H1 (cell line): Measurements from ENCODE around the gene CARD14. TPM values are rescaled to one million over a fixed set of nuclear protein-coding genes. Genes with fewer than 3 reads are reported as not detected.
A peak's percentile ranks its signal among the peaks of the same experiment; 100 is the strongest.

Source experiments
- CTCF ChIA-PET: fragments of 300-600 bp; sonication (Branson Sonifier 250); formaldehyde crosslinking; loops from one replicate; lab custom pipeline; 2021; ENCODE audit not compliant: partially characterized antibody; lab: Charles Lee
- POLR2A ChIA-PET: fragments of 300-600 bp; sonication (Branson Sonifier 250); formaldehyde crosslinking; loops from one replicate; lab custom pipeline; 2021; ENCODE audit warnings: inconsistent platforms; ENCODE audit not compliant: partially characterized antibody; lab: Charles Lee
- DNase-seq, 2 experiments: peaks; one replicate each; pipeline versions ENCODE4 v3.0.0 to v3.0.0-alpha.2; 2010 to 2022; ENCODE audit warnings: low spot score in 2 of 2, low read depth in 1 of 2, mixed read lengths in 1 of 2
- FAIRE-seq: peaks from 2 replicates; lab custom pipeline; 2011; peaks lifted over from hg19 to GRCh38; lab: Jason Lieb, UNC
- H2AFZ ChIP-seq: 2 replicates; pipeline ENCODE4 v1.8.1; 2012; ENCODE audit warnings: low read length, inconsistent platforms
- H2AK5ac ChIP-seq: 2 replicates; pipeline ENCODE4 v1.6.1; 2013; ENCODE audit warnings: low read depth, low read length
- H2BK120ac ChIP-seq: replicated peaks from 2 replicates; pipeline ENCODE3; 2013; ENCODE audit warnings: low read depth, low read length, inconsistent platforms
- H2BK12ac ChIP-seq: 2 replicates; pipeline ENCODE4 v1.6.1; 2013; ENCODE audit warnings: low read depth, low read length
- H2BK15ac ChIP-seq: 2 replicates; pipeline ENCODE4 v1.6.1; 2013; ENCODE audit warnings: low read length
- H2BK20ac ChIP-seq: 2 replicates; pipeline ENCODE4 v1.6.1; 2013; ENCODE audit warnings: low read length
- H2BK5ac ChIP-seq: 2 replicates; pipeline ENCODE4 v1.6.1; 2013; ENCODE audit warnings: low read depth, low read length
- H3K14ac ChIP-seq: 2 replicates; pipeline ENCODE4 v1.6.1; 2013; ENCODE audit warnings: inconsistent platforms; ENCODE audit not compliant: insufficient read length
- H3K18ac ChIP-seq: 2 replicates; pipeline ENCODE4 v1.6.1; 2013; ENCODE audit warnings: low read length; ENCODE audit errors: extremely low read depth
- H3K23ac ChIP-seq: 2 replicates; pipeline ENCODE4 v1.6.1; 2013; ENCODE audit warnings: inconsistent platforms; ENCODE audit not compliant: insufficient read length
- H3K23me2 ChIP-seq: 2 replicates; pipeline ENCODE4 v1.6.1; 2013; ENCODE audit warnings: low read depth, low read length
- H3K27ac ChIP-seq: 2 replicates; pipeline ENCODE4 v1.6.1; 2011; ENCODE audit warnings: low read depth, low read length, inconsistent platforms
- H3K27me3 ChIP-seq, 4 experiments: replicated peaks in 1 of 4; 1 replicate in 1 of 4; 2 replicates in 3 of 4; pipeline versions ENCODE4 v1.6.1 to v1.8.1; 2011 to 2013; ENCODE audit warnings: low read length in 3 of 4, mild to moderate bottlenecking in 3 of 4, inconsistent platforms in 2 of 4, mixed read lengths in 2 of 4, moderate library complexity in 1 of 4; ENCODE audit not compliant: control insufficient read depth in 3 of 4, insufficient read depth in 3 of 4; ENCODE audit errors: extremely low read depth in 1 of 4
- H3K36me3 ChIP-seq, 4 experiments: 2 replicates each; pipeline versions ENCODE4 v1.6.1 to v1.8.1; 2011 to 2013; ENCODE audit warnings: mild to moderate bottlenecking in 4 of 4, low read length in 3 of 4, moderate library complexity in 2 of 4, control low read depth in 1 of 4, inconsistent platforms in 1 of 4; ENCODE audit not compliant: insufficient read depth in 4 of 4, control insufficient read depth in 2 of 4
- H3K4ac ChIP-seq: replicated peaks from 2 replicates; pipeline ENCODE3; 2013; ENCODE audit warnings: low read length, low read depth, mixed read lengths, inconsistent platforms; ENCODE audit not compliant: insufficient read length
- H3K4me1 ChIP-seq, 4 experiments: replicated peaks in 1 of 4; 1 replicate in 1 of 4; 2 replicates in 3 of 4; pipeline versions ENCODE4 v1.6.1 to v1.8.1; 2011 to 2013; ENCODE audit warnings: low read length in 3 of 4, inconsistent platforms in 2 of 4, mixed read lengths in 1 of 4; ENCODE audit not compliant: insufficient read depth in 4 of 4, control insufficient read depth in 3 of 4
- H3K4me2 ChIP-seq, 2 experiments: 2 replicates each; pipeline versions ENCODE4 v1.6.1 to v1.8.1; 2011 to 2013; ENCODE audit warnings: low read depth in 2 of 2, low read length in 2 of 2, control low read depth in 1 of 2, inconsistent platforms in 1 of 2, mild to moderate bottlenecking in 1 of 2; ENCODE audit not compliant: insufficient read depth in 1 of 2
- H3K4me3 ChIP-seq, 4 experiments: fragments of 200-600, 300-600 bp in 1 of 4; sonication (generic), shearing (Covaris generic), sonication (Bioruptor Twin) in 1 of 4; 2 replicates each; pipeline versions ENCODE4 v1.5.1 to v1.8.1; 2011 to 2016; ENCODE audit warnings: low read length in 4 of 4, low read depth in 3 of 4, control low read depth in 2 of 4, inconsistent platforms in 2 of 4, mild to moderate bottlenecking in 2 of 4, mixed read lengths in 1 of 4, moderate library complexity in 1 of 4; ENCODE audit not compliant: insufficient read depth in 2 of 4; ENCODE audit errors: extremely low read depth in 1 of 4
- H3K56ac ChIP-seq: replicated peaks from 2 replicates; pipeline ENCODE3; 2013; ENCODE audit warnings: low read depth, mild to moderate bottlenecking, mixed read lengths, low read length, inconsistent platforms; ENCODE audit not compliant: insufficient read length
- H3K79me1 ChIP-seq: 2 replicates; pipeline ENCODE4 v1.6.1; 2013; ENCODE audit warnings: low read depth, low read length, control low read depth
- H3K79me2 ChIP-seq, 2 experiments: 2 replicates each; pipeline versions ENCODE4 v1.6.1 to v1.8.1; 2012 to 2013; ENCODE audit warnings: low read length in 2 of 2, mild to moderate bottlenecking in 2 of 2, inconsistent platforms in 1 of 2; ENCODE audit not compliant: insufficient read depth in 2 of 2, control insufficient read depth in 1 of 2
- H3K9ac ChIP-seq, 4 experiments: replicated peaks in 1 of 4; 1 replicate in 1 of 4; 2 replicates in 3 of 4; pipeline versions ENCODE4 v1.6.1 to v1.8.1; 2011 to 2013; ENCODE audit warnings: low read depth in 3 of 4, low read length in 3 of 4, control low read depth in 2 of 4, mild to moderate bottlenecking in 2 of 4, moderate library complexity in 2 of 4, inconsistent platforms in 1 of 4; ENCODE audit errors: extremely low read depth in 1 of 4
- H3K9me3 ChIP-seq, 2 experiments: 2 replicates each; pipeline versions ENCODE4 v1.6.1 to v1.8.1; 2012 to 2013; ENCODE audit warnings: mild to moderate bottlenecking in 2 of 2, moderate library complexity in 2 of 2, control low read depth in 1 of 2, inconsistent platforms in 1 of 2, low read depth in 1 of 2, low read length in 1 of 2, mixed read lengths in 1 of 2; ENCODE audit not compliant: insufficient read depth in 2 of 2
- H4K20me1 ChIP-seq, 2 experiments: replicated peaks in 1 of 2; 2 replicates each; pipeline versions ENCODE3 to v1.8.1; 2011 to 2013; ENCODE audit warnings: inconsistent platforms in 2 of 2, low read length in 2 of 2, mild to moderate bottlenecking in 1 of 2; ENCODE audit not compliant: insufficient read depth in 2 of 2, control insufficient read depth in 1 of 2
- H4K5ac ChIP-seq: 2 replicates; pipeline ENCODE4 v1.6.1; 2013; ENCODE audit warnings: low read length, low read depth, mixed read lengths, inconsistent platforms; ENCODE audit not compliant: insufficient read length
- H4K8ac ChIP-seq: 2 replicates; pipeline ENCODE4 v1.8.0; 2013; ENCODE audit warnings: mild to moderate bottlenecking, moderate library complexity, low read length, inconsistent platforms; ENCODE audit not compliant: insufficient read depth; ENCODE audit errors: extremely low read depth
- H4K91ac ChIP-seq: replicated peaks from 2 replicates; pipeline ENCODE3; 2013; ENCODE audit warnings: low read length, mixed read lengths, inconsistent platforms; ENCODE audit not compliant: insufficient read length
- CREB1 ChIP-seq: IDR thresholded peaks from 2 replicates; pipeline ENCODE4 v1.6.1; 2012; ENCODE audit warnings: inconsistent platforms
- EGR1 ChIP-seq: IDR thresholded peaks from 2 replicates; pipeline ENCODE4 v1.6.1; 2011; ENCODE audit warnings: low read depth, low read length, borderline replicate concordance
- HDAC2 ChIP-seq, 2 experiments: fragments of 300-600 bp in 1 of 2; sonication (generic) in 1 of 2; IDR thresholded peaks; 2 replicates each; pipeline ENCODE4 v1.6.1; 2011 to 2012; ENCODE audit warnings: low read depth in 2 of 2, low read length in 2 of 2, mild to moderate bottlenecking in 2 of 2, moderate library complexity in 2 of 2, borderline replicate concordance in 1 of 2, inconsistent platforms in 1 of 2
- NRF1 ChIP-seq: IDR thresholded peaks from 2 replicates; pipeline ENCODE4 v1.6.1; 2011; ENCODE audit warnings: mild to moderate bottlenecking, low read depth, low read length, improper control_type of control experiment
- PHF8 ChIP-seq: fragments of 200-600 bp; sonication (generic); conservative IDR thresholded peaks from 2 replicates; pipeline ENCODE4 v1.7.1; 2012; ENCODE audit warnings: low read depth, mild to moderate bottlenecking, inconsistent platforms, low read length, moderate library complexity
- SP2 ChIP-seq: IDR thresholded peaks from 2 replicates; pipeline ENCODE4 v1.6.1; 2012; ENCODE audit warnings: mild to moderate bottlenecking, low read length, inconsistent platforms
- TCF12 ChIP-seq: IDR thresholded peaks from 2 replicates; pipeline ENCODE4 v1.6.1; 2011; ENCODE audit warnings: low read depth, mild to moderate bottlenecking, low read length
- WGBS, 2 experiments: shearing (Covaris generic) in 1 of 2; methylation state at CpG; one replicate each; pipeline versions ENCODE4 v1.1.6 to v1.1.7; 2013 to 2015; ENCODE audit warnings: low lambda C conversion rate in 2 of 2, mixed read lengths in 2 of 2, inconsistent platforms in 1 of 2, low coverage in 1 of 2, missing lambda C conversion rate in 1 of 2; ENCODE audit not compliant: insufficient replicate concordance in 2 of 2, insufficient coverage in 1 of 2, insufficient read length in 1 of 2; ENCODE audit errors: extremely low coverage in 1 of 2, missing lambda C conversion rate in 1 of 2; 5-methylcytosine and 5-hydroxymethylcytosine counted together
- polyA plus RNA-seq, 7 experiments: library from polyadenylated mRNA; depleted of rRNA in 3 of 7; stranded (reverse) in 5 of 7; unstranded in 2 of 7; fragments of >200 nt in 5 of 7; fragments of 200-250 nt in 2 of 7; gene quantifications; 1 replicate in 5 of 7; 2 replicates in 1 of 7; 4 replicates in 1 of 7; pipeline versions ENCODE4 v1.2.1 to v1.2.3, GENCODE V29; 2011 to 2013; ENCODE audit warnings: missing spikeins in 2 of 7, mixed read lengths in 2 of 7
- total RNA-seq: library from RNA; stranded (reverse); fragmentation: NEBNext Ultra II Directional; extraction: Animal tissue kit (Norgen Biotek cat#: 25700); gene quantifications from 2 replicates; pipeline ENCODE4 v1.2.1, GENCODE V29; 2021
- TF ChIP-seq, protein P1 (sequence below): IDR thresholded peaks from 2 replicates; pipeline ENCODE4 v1.6.1; 2012; ENCODE audit warnings: inconsistent platforms
- TF ChIP-seq, protein P2 (sequence below): IDR thresholded peaks from 2 replicates; pipeline ENCODE4 v1.6.1; 2012; ENCODE audit warnings: inconsistent platforms

The CARD14 gene
- total and polyA plus RNA-seq, 2 of the 8 experiments (the other 6 are each of a cell fraction or from before 2014, with no cell fraction given): 0.08 TPM; not detected in 1

- Histone ChIP-seq H3K36me3 (no peaks in the 10 kb centered on the region), H3K18ac (no peak overlapping the region), H3K79me2 (no peaks in the 10 kb centered on the region), H3K23ac (no peak overlapping the region), H2BK15ac (no peak overlapping the region), H3K9ac (no peak overlapping the region), H3K4ac (no peak overlapping the region), H2BK5ac (no peak overlapping the region), H3K4me2 (no peak overlapping the region), H2AFZ (no peak overlapping the region), H3K23me2 (no peaks in the 10 kb centered on the region), H3K27me3 (no peaks in the 10 kb centered on the region), H3K4me3 (no peak overlapping the region), H3K56ac (no peak overlapping the region), H3K9me3 (peaks cover 0 to 2% of the 10 kb centered on the region in 2 experiments; a peak in 1 of 4 replicates), H2AK5ac (no peak overlapping the region), H2BK20ac (no peak overlapping the region), H3K4me1 (peaks cover 0 to 4% (median 0%) of the 10 kb centered on the region in 4 experiments; a peak in 2 of 7 replicates), H3K79me1 (no peaks in the 10 kb centered on the region), H4K5ac (no peak overlapping the region), H4K8ac (peak overlapping the region; percentile 51), H3K27ac (no peak overlapping the region), H2BK12ac (no peak overlapping the region), H3K14ac (no peak overlapping the region), H4K20me1 (peaks cover 0 to 1% of the 10 kb centered on the region in 2 experiments), H4K91ac (no peak overlapping the region), H2BK120ac (no peak overlapping the region)
- TF ChIP-seq TCF12 (no peak), PHF8 (no peak), NRF1 (no peak), HDAC2 (IDR thresholded peaks at IDR 0.05; ENCODE audit: borderline replicate concordance in 1 of 2, low read depth in 2 of 2, low read length in 2 of 2) (no peak), CREB1 (no peak), SP2 (no peak), EGR1 (no peak)
- TF ChIP-seq, protein P1, sequence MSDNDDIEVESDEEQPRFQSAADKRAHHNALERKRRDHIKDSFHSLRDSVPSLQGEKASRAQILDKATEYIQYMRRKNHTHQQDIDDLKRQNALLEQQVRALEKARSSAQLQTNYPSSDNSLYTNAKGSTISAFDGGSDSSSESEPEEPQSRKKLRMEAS: peak; percentile 53; the same call in 1 of the 2 replicates
- TF ChIP-seq, protein P2, sequence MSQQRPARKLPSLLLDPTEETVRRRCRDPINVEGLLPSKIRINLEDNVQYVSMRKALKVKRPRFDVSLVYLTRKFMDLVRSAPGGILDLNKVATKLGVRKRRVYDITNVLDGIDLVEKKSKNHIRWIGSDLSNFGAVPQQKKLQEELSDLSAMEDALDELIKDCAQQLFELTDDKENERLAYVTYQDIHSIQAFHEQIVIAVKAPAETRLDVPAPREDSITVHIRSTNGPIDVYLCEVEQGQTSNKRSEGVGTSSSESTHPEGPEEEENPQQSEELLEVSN: peak; percentile 41
- 92% methylated on average over 27 of the region's 27 CpGs; no CpG with 5 or more reads in 1 of the 2 experiments for WGBS, 2 experiments
- ChIA-PET CTCF (interaction anchor here (0.6 to 8.0 kb wide), 9 partner anchors 9 to 95 kb away, joined by 3 to 90 read pairs (median 8); no protein-coding TSS in a partner anchor), POLR2A (interaction anchor here (1.0 kb wide), 2 partner anchors 162 to 188 kb away, joined by 3 read pairs; no protein-coding TSS in a partner anchor)
- DNase-seq (peak in 1 of 2 experiments; percentile 58), FAIRE-seq (no peak)
These were observed 28.4 kb downstream of the CARD14 start for GRCh38 chr17:80198144-80198661.
